ENCODE results near the gene SLC26A3. TPM values are rescaled to one million over a fixed set of nuclear protein-coding genes. Genes with fewer than 3 reads are reported as not detected.
"Not testable (repeated sequence)": the region's sequence is repeated elsewhere in the genome, so short reads cannot be mapped to it uniquely, and the experiment has no call there.

The SLC26A3 gene
- total RNA-seq (2014; rRNA removed; shearing (Covaris generic)), result not detected in 2 replicates

- H3K27ac ChIP-seq, result no peak within 1 kb of the TSS
- H3K36me3 ChIP-seq, result no peaks in the 10 kb centered on the region
- no peaks in the 10 kb centered on the region for H3K9me3 ChIP-seq (replicated peaks)
- H3K4me1 ChIP-seq (replicated peaks), result no peaks in the 10 kb centered on the region
- H3K27me3 ChIP-seq (replicated peaks), result 0 out of 2 replicates have a peak, but pooled peaks cover 4% of the 10 kb centered on the region
- DNase-seq (ENCODE audit: low read depth in 1 of 2, low spot score in 2 of 2), result no peak
- no peak within 1 kb of the TSS for H3K4me3 ChIP-seq
These were observed at the start of gene SLC26A3 for GRCh38 chr7:107803009-107803610. SLC26A3 (minus strand) TSS chr7:107803223; CDS start chr7:107794509, 8,714 bp downstream.

GRCh38 chr7:107850643-107851042 lies 47.6 kb upstream of the SLC26A3 start:
- DNase-seq (ENCODE audit: low read depth in 1 of 2, low spot score in 2 of 2), result no peak
- Histone ChIP-seq H3K27ac (no peak overlapping the region), H3K4me1 (replicated peaks) (no peaks in the 10 kb centered on the region), H3K9me3 (replicated peaks) (no peaks in the 10 kb centered on the region), H3K4me3 (no peak overlapping the region), H3K27me3 (replicated peaks) (0 out of 2 replicates have a peak, but pooled peaks cover 2% of the 10 kb centered on the region), H3K36me3 (no peaks in the 10 kb centered on the region)

- H3K4me3 ChIP-seq, result no peak overlapping the region
- no peak for DNase-seq (ENCODE audit: low read depth in 1 of 2, low spot score in 2 of 2)
- H3K27me3 ChIP-seq (replicated peaks), result 0 out of 2 replicates have a peak, but pooled peaks cover 2% of the 10 kb centered on the region
- H3K4me1 ChIP-seq (replicated peaks), result no peaks in the 10 kb centered on the region
- H3K9me3 ChIP-seq (replicated peaks), result no peaks in the 10 kb centered on the region
- no peak overlapping the region for H3K27ac ChIP-seq
- no peaks in the 10 kb centered on the region for H3K36me3 ChIP-seq
These were observed 47.2 kb upstream of the SLC26A3 start for GRCh38 chr7:107850216-107850615.

GRCh38 chr7:107848211-107848610 lies 45.2 kb upstream of the SLC26A3 start:
- H3K27me3 ChIP-seq (replicated peaks); H3K27ac ChIP-seq: not testable (repeated sequence)

GRCh38 chr7:107847836-107848175 lies 44.8 kb upstream of the SLC26A3 start:
- not testable (repeated sequence) for H3K4me3 ChIP-seq; H3K4me1 ChIP-seq (replicated peaks); H3K36me3 ChIP-seq; H3K27me3 ChIP-seq (replicated peaks); H3K27ac ChIP-seq; H3K9me3 ChIP-seq (replicated peaks); DNase-seq (ENCODE audit: low read depth in 1 of 2, low spot score in 2 of 2)

More at GRCh38 chr7:107848211-107848610, 45.2 kb upstream of the SLC26A3 start:
- H3K4me3 ChIP-seq; H3K9me3 ChIP-seq (replicated peaks); DNase-seq (ENCODE audit: low read depth in 1 of 2, low spot score in 2 of 2); H3K4me1 ChIP-seq (replicated peaks); H3K36me3 ChIP-seq: not testable (repeated sequence)

GRCh38 chr7:107847168-107847835 lies 44.3 kb upstream of the SLC26A3 start:
- Histone ChIP-seq H3K4me3 (no peak overlapping the region), H3K36me3 (no peaks in the 10 kb centered on the region), H3K9me3 (replicated peaks) (no peaks in the 10 kb centered on the region), H3K4me1 (replicated peaks) (no peaks in the 10 kb centered on the region), H3K27me3 (replicated peaks) (0 out of 2 replicates have a peak, but pooled peaks cover 2% of the 10 kb centered on the region), H3K27ac (no peak overlapping the region)
- DNase-seq (ENCODE audit: low read depth in 1 of 2, low spot score in 2 of 2), result no peak

GRCh38 chr7:107846324-107846723 lies 43.3 kb upstream of the SLC26A3 start:
- no peaks in the 10 kb centered on the region for H3K9me3 ChIP-seq (replicated peaks)
- no peaks in the 10 kb centered on the region for H3K36me3 ChIP-seq

GRCh38 chr7:107843184-107843583 lies 40.2 kb upstream of the SLC26A3 start:
- Histone ChIP-seq H3K36me3 (no peaks in the 10 kb centered on the region), H3K4me3 (no peak overlapping the region), H3K9me3 (replicated peaks) (no peaks in the 10 kb centered on the region), H3K4me1 (replicated peaks) (no peaks in the 10 kb centered on the region), H3K27ac (no peak overlapping the region), H3K27me3 (replicated peaks) (no peaks in the 10 kb centered on the region)
- no peak for DNase-seq (ENCODE audit: low read depth in 1 of 2, low spot score in 2 of 2)

More at GRCh38 chr7:107846324-107846723, 43.3 kb upstream of the SLC26A3 start:
- Histone ChIP-seq H3K27ac (no peak overlapping the region), H3K4me1 (replicated peaks) (no peaks in the 10 kb centered on the region), H3K27me3 (replicated peaks) (0 out of 2 replicates have a peak, but pooled peaks cover 2% of the 10 kb centered on the region), H3K4me3 (no peak overlapping the region)
- DNase-seq (ENCODE audit: low read depth in 1 of 2, low spot score in 2 of 2), result no peak

- no peaks in the 10 kb centered on the region for H3K27me3 ChIP-seq (replicated peaks)
- no peak overlapping the region for H3K4me3 ChIP-seq
- DNase-seq (ENCODE audit: low read depth in 1 of 2, low spot score in 2 of 2), result no peak
- H3K36me3 ChIP-seq, result no peaks in the 10 kb centered on the region
- no peak overlapping the region for H3K27ac ChIP-seq
- no peaks in the 10 kb centered on the region for H3K9me3 ChIP-seq (replicated peaks)
- no peaks in the 10 kb centered on the region for H3K4me1 ChIP-seq (replicated peaks)
These were observed 39.2 kb upstream of the SLC26A3 start for GRCh38 chr7:107842213-107842612.

- Histone ChIP-seq H3K4me1 (replicated peaks) (no peaks in the 10 kb centered on the region), H3K9me3 (replicated peaks) (no peaks in the 10 kb centered on the region), H3K27ac (no peak overlapping the region), H3K27me3 (replicated peaks) (0 out of 2 replicates have a peak, but pooled peaks cover 4% of the 10 kb centered on the region), H3K4me3 (no peak overlapping the region), H3K36me3 (no peaks in the 10 kb centered on the region)
- no peak for DNase-seq (ENCODE audit: low read depth in 1 of 2, low spot score in 2 of 2)
These were observed 36.0 kb upstream of the SLC26A3 start for GRCh38 chr7:107838816-107839565.

- Histone ChIP-seq H3K27ac (no peak overlapping the region), H3K27me3 (replicated peaks) (0 out of 2 replicates have a peak, but pooled peaks cover 4% of the 10 kb centered on the region), H3K4me3 (no peak overlapping the region), H3K36me3 (no peaks in the 10 kb centered on the region), H3K4me1 (replicated peaks) (no peaks in the 10 kb centered on the region), H3K9me3 (replicated peaks) (no peaks in the 10 kb centered on the region)
- no peak for DNase-seq (ENCODE audit: low read depth in 1 of 2, low spot score in 2 of 2)
These were observed 35.1 kb upstream of the SLC26A3 start for GRCh38 chr7:107838024-107838601.

GRCh38 chr7:107837145-107837512 lies 34.1 kb upstream of the SLC26A3 start:
- Histone ChIP-seq H3K36me3 (no peaks in the 10 kb centered on the region), H3K9me3 (replicated peaks) (no peaks in the 10 kb centered on the region), H3K27ac (no peak overlapping the region), H3K4me1 (replicated peaks) (no peaks in the 10 kb centered on the region), H3K27me3 (replicated peaks) (0 out of 2 replicates have a peak, but pooled peaks cover 6% of the 10 kb centered on the region), H3K4me3 (no peak overlapping the region)
- no peak for DNase-seq (ENCODE audit: low read depth in 1 of 2, low spot score in 2 of 2)

- Histone ChIP-seq H3K9me3 (replicated peaks) (no peaks in the 10 kb centered on the region), H3K36me3 (no peaks in the 10 kb centered on the region), H3K4me1 (replicated peaks) (no peaks in the 10 kb centered on the region), H3K27me3 (replicated peaks) (0 out of 2 replicates have a peak, but pooled peaks cover 6% of the 10 kb centered on the region), H3K4me3 (no peak overlapping the region), H3K27ac (no peak overlapping the region)
- DNase-seq (ENCODE audit: low read depth in 1 of 2, low spot score in 2 of 2), result no peak
These were observed 33.5 kb upstream of the SLC26A3 start for GRCh38 chr7:107836237-107837144.
